Measurements from ENCODE around the gene ZNF486.
"Not testable (repeated sequence)": the region's sequence is repeated elsewhere in the genome, so short reads cannot be mapped to it uniquely, and the experiment has no call there.

Gene ZNF486

DNA sequence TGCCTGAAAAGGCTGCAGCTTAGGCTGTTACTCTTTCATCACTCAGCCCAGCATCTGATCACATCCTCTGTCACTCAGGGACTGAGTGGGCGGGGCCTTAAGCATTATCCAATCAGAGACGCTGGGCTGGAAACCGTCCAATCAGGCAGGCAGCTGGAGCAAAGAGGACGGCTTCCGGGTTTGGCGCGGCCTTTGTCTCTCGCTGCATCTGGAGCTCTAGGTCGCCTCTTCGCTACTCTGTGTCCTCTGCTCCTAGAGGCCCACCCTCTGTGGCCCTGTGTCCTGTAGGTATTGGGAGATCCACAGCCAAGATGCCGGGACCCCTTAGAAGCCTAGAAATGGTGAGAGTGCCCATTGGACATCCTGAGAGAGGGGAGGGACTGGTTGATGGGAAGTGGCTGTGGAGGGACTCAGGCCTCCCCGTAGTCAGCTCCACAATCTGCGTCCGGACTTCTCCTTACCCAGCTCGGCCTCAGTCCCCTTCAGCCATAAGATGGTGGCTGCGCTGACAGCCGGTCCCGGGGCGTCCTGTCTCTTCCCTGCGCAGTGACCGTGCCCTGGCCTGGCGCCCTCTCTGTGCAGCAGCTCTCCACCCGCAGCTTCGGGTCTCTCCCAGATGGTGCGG lies at the start of gene ZNF486:
Gene ZNF486, plus strand, starts transcription at position 195 of the 625 bp plus-strand sequence. Its CDS starts 117 bp downstream, at position 312.
- in situ Hi-C loops (cut with MboI; ENCODE audit: low sequenced_read_pairs): no loop called here

DNA sequence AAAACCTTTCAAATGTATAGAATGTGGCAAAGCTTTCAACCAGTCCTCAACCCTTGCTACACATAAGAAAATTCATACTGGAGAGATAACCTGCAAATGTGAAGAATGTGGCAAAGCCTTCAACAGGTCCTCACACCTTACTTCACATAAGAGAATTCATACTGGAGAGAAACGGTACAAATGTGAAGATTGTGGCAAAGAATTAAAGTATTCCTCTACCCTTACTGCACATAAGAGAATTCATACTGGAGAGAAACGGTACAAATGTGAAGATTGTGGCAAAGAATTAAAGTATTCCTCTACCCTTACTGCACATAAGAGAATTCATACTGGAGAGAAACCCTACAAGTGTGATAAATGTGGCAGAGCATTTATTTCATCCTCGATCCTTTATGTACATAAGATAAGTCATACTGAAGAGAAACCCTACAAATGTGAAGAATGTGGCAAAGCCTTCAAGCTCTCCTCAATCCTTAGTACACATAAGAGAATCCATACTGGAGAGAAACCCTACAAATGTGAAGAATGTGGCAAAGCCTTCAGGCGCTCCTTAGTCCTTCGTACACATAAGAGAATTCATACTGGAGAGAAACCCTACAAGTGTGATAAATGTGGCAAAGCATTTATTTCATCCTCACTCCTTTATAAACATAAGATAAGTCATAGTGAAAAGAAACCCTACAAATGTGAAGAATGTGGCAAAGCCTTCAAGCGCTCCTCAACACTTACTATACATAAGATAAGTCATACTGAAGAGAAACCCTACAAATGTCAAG lies 48.8 kb upstream of the ZNF486 start:
- in situ Hi-C loops (cut with MboI; ENCODE audit: low sequenced_read_pairs): not testable (repeated sequence)

DNA sequence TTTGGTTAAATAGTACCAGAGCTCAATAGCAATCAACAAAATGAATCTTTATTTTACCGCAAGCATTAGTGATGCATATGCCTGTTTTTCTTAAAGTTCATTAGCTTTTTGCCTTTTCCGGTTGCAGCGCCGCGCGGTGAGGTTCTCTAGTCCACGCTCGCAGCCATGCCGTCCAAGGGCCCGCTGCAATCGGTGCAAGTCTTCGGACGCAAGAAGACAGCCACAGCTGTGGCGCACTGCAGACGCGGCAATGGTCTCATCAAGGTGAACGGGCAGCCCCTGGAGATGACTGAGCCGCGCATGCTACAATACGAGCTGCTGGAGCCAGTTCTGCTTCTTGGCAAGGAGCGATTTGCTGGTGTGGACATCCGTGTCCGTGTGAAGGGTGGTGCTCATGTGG lies 42.1 kb upstream of the ZNF486 start:
- in situ Hi-C loops (cut with MboI; ENCODE audit: low sequenced_read_pairs): no loop called here

DNA sequence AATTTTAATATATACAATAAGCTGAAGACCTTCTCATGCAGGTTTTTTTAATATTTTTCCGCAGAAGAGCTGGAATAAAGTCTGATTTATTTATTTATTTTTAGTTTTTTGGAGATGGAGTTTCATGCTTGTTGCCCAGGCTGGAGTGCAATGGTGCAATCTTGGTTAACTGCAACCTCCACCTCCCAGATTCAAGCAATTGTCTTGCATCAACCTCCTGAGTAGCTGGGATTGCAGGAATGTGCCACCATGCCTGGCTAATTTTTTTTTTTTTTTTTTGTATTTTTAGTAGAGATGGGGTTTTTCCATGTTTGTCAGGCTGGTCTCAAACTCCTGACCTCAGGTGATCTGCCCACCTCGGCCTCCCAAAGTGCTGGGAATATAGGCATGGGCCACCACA lies 34.1 kb upstream of the ZNF486 start:
- in situ Hi-C loops (cut with MboI; ENCODE audit: low sequenced_read_pairs): not testable (repeated sequence)

DNA sequence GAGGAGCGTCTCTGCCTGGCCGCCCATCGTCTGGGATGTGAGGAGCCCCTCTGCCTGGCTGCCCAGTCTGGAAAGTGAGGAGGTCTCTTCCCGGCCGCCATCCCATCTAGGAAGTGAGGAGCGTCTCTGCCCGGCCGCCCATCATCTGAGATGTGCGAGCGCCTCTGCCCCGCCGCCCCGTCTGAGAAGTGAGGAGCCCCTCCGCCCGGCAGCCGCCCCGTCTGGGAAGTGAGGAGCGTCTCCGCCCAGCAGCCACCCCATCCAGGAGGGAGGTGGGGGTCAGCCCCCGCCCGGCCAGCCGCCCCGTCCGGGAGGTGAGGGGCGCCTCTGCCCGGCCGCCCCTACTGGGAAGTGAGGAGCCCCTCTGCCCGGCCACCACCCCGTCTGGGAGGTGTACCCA lies 29.3 kb upstream of the ZNF486 start:
- in situ Hi-C loops (cut with MboI; ENCODE audit: low sequenced_read_pairs): not testable (repeated sequence)

DNA sequence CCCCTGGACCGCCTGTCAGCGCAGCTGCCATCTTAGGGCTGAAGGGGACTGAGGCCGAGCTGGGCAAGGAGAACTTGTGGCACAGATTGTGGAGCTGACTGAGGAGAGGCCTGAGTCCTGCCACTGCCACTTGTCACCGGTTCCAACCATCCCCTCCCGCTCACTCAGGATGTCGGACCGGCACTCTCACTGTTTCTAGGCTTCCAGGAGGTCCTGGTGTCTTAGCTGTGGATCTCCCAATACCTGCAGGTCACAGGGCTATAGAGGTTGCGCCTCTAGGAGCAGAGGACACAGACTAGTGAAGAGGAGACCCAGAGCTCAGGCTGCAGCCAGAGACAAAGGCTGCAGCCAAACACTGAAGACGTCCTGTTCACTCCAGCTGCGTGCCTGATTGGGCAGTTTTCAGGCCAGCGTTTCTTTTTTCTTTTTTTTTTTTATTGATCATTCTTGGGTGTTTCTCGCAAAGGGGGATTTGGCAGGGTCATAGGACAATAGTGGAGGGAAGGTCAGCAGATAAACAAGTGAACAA lies 15.3 kb upstream of the ZNF486 start:
- in situ Hi-C loops (cut with MboI; ENCODE audit: low sequenced_read_pairs): no loop called here

DNA sequence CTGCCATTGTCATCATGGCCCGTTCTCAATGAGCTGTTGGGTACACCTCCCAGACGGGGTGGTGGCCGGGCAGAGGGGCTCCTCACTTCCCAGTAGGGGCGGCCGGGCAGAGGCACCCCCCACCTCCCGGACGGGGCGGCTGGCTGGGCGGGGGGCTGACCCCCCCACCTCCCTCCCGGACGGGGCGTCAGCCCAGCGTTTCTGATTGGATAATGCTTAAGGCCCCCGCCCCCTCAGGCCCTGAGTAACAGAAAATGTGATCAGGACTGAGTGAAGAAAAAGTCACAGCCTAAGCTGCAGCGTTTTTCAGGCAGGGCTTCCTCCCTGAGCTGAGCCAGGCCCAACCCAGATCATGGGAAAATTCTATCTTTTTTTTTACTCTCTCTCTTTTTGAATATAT lies 14.5 kb upstream of the ZNF486 start:
- in situ Hi-C loops (cut with MboI; ENCODE audit: low sequenced_read_pairs): not testable (repeated sequence)

DNA sequence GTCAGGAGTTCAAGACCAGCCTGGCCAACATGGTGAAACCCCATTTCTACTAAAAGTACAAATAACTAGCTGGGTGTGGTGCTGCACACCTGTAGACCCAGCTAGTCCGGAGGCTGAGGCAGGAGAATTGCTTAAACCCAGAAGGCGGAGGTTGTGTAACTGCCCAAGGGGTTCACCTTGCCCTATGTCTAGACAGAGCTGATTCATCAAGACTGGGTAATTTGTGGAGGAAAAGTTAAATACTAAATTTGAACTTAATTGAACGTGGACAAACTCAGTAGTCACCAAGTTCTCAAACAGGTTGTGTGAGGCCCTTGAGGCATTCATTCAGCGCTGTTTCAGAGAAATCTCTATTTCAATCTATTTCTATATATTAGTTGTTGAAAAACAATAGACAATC lies 13.7 kb upstream of the ZNF486 start:
- in situ Hi-C loops (cut with MboI; ENCODE audit: low sequenced_read_pairs): no loop called here

DNA sequence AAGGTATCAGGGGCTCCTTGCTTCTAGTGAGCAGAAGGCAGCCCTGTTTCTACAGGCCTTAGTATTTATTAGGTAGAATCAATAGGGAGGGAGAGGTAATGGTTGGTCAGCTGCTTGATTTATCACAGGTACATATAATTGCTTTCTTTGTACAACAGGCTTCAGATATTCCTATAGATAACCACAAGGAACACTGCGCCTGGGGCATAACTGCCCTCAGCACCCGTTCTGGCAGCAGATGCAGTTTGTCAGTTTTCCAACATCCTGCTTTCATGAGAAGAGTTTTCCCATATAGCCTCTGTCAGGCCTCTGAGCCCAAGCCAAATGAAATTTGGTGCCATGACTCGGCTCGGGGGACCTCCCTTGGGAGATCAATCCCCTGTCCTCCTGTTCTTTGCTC lies 12.4 kb upstream of the ZNF486 start:
- in situ Hi-C loops (cut with MboI; ENCODE audit: low sequenced_read_pairs): no loop called here

DNA sequence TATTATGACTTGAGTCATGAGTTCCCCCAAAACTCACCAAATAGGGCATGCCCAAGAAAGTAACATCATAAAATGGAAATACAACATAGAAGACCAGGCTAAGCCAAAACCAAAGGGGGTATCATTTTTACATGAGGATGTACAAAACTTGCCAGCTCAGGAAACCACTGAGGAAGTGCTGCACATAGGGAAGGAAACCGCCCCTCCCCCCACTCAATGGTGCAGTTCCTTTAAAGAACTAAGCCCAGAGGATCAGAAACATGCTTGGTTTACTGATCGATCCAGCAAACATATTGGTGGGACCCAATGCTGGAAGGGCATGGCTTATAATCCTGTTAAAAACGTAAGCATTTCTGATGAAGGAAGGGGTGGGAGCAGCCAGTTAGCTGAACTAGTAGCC lies 4.2 kb upstream of the ZNF486 start:
- in situ Hi-C loops (cut with MboI; ENCODE audit: low sequenced_read_pairs): no loop called here

DNA sequence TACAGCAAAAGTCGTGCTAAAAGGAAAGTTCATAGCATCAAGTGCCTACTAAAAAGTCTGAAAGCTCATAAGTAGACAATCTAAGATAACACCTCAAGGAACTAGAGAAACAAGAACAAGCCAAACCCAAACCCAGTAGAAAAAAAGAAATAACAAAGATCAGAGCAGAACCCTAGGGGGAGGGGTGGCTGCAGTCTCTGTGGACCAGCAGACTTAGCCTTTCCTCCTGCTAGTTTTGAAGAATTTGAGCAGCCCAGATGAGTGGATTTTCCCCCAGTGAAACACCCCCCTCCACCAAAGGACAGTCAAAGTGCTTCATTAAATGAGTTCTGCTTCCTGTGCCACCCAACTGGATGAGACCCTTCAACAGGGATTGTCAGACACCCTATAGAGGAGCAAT lies 2.6 kb upstream of the ZNF486 start:
- in situ Hi-C loops (cut with MboI; ENCODE audit: low sequenced_read_pairs): no loop called here

DNA sequence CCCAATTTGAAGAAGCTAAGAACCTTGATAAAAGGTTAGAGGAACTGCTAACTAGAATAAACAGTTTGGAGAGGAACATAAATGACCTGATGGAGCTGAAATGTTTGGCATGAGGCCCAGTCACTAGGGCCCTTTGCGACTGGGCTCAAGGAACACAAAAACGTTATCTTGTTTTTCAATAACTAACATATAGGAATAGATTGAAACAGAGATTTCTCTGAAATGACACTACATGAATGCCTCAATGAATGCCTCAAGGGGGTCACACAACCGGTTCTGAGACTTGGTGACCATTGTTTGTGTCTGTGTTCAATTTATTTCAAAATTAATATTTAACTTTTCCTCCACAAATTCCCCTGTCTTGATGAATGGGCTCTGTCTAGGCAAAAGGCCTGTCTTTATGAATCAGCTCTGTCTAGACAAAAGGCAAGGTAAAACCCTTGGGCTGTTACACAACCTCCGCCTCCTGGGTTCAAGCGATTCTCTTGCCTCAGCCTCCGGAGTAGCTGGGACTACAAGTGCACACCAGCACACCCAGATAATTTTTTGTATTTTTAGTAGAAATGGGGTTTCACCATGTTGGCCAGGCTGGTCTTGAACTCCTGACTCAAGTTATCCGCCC lies 932 bp upstream of the ZNF486 start:
- in situ Hi-C loops (cut with MboI; ENCODE audit: low sequenced_read_pairs): no loop called here

DNA sequence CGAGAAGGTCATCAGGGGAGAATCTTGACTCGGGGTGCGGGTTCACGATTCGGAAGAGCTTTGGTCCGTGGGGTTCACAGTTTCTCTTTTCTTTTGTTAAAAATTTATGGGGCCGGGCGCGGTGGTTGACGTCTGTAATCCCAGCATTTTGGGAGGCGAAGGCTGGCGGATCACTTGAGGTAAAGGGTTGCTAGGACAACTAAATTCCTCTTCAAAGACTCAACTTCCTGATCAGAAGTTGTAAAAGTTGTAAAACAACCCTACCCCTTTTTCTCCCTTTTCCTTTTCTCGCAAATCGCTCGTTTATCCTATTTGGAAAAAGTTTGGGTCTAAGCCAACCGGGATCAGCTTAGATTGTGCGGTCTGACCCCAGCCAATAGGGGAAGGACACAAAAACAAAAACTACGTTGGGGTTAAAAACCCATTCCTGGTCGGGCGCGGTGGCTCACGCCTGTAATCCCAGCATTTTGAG lies 673 bp downstream of the ZNF486 start:
- in situ Hi-C loops (cut with MboI; ENCODE audit: low sequenced_read_pairs): no loop called here

DNA sequence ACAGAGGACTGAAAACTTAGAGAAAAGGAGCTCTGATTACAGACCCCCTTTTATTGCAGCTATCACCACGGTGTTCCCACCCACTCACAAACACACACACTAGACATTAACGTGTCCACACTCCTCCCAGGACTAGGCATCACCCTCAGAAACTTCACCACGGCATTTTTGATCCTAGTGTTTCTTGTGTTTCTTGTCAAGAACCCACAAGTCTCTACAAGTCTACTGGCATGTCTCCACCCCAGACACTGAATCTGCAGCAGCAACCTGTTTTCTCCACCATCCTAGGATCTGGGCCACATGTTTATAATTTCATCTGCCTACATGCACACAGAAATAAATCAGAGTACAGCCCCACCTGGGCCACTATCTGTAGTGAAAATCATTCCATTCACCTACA lies 4.3 kb downstream of the ZNF486 start:
- in situ Hi-C loops (cut with MboI; ENCODE audit: low sequenced_read_pairs): no loop called here

DNA sequence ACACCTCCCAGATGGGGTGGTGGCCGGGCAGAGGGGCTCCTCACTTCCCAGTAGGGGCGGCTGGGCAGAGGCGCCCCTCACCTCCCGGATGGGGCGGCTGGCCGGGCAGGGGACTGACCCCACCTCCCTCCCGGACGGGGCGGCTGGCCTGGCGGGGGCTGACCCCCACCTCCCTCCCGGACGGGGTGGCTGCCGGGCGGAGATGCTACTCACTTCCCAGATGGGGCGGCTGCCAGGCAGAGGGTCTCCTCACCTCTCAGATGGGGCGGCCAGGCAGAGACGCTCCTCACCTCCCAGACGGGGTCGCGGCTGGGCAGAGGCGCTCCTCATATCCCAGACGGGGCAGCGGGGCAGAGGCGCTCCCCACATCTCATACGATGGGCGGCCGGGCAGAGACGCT lies 8.8 kb downstream of the ZNF486 start:
- in situ Hi-C loops (cut with MboI; ENCODE audit: low sequenced_read_pairs): not testable (repeated sequence)

DNA sequence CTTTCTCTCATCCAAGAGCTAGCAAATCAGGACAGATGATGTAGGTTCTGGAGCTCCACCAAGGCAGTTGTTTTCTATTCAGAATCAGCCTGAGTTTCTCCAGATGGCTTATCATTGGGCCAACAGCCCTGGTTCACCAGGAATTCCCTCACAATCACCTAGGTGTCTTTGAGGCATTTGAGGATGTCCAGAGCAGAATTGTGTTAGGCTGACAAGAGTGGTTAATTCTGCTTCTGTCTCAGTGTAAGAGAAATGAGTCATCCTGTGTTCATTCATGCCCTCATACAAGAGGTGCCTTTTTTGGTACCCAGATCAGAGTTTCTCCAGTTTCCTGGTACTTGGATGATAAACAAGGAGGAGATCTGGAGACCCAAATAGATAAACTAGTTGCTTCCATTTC lies 12.9 kb downstream of the ZNF486 start:
- in situ Hi-C loops (cut with MboI; ENCODE audit: low sequenced_read_pairs): not testable (repeated sequence)

DNA sequence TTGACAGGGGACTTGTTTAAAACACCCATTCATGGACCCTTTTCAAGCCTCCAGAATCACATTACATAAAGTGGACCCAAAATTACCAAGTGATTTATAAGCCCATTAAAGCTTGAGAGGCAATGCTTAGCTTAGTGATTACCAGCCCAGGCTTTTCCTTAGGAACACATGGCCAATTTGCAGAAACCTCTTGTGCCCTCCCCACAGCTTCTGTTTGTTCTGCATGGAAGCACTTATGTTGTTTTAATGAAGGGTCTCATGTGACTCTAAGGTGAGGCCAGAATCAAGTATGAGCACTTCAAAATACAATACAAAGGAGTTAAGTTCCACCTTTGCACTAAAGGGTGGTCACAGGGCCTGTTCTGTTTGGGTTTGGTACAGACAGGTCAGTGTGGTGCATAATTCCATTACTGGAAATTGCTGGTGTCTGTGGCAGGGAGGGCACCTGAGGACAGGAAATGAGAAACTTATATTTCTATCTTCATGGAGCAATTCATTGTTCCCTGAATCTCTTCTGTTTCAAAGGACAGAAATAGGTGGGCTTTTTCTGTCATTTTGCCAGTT lies 15.3 kb downstream of the ZNF486 start:
- in situ Hi-C loops (cut with MboI; ENCODE audit: low sequenced_read_pairs): no loop called here

DNA sequence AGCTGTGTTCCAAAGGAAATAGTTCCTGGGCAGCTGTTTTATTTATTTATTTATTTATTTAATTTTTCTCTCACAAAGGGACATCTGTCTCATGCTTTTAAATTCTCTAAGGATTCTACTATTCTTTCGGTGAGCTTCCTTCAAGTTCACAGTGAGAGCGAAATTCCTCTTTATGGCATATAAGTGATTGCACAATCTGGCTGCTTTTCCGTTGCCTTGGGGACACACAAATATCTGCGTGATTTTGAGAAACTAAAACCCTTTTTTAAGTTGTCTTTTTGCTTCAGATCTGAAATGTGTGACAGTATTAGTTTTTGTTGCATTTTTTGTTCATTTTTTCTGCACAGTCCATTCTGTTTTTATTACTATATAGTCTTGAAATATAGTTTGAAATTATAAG lies 19.2 kb downstream of the ZNF486 start:
- in situ Hi-C loops (cut with MboI; ENCODE audit: low sequenced_read_pairs): no loop called here

DNA sequence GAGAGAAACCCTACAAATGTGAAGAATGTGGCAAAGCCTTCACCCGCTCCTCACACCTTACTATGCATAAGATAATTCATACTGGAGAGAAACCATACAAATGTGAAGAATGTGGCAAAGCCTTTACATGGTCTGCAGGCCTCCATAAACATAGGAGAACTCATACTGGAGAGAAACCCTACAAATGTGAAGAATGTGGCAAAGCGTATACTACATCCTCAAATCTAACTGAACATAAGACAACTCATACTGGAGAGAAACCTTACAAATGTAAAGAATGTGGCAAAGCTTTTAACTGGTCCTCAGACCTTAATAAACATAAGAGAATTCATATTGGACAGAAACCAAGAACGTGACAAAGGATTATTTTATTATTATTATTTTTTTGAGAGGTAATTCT lies 30.7 kb downstream of the ZNF486 start:
- in situ Hi-C loops (cut with MboI; ENCODE audit: low sequenced_read_pairs): no loop called here

DNA sequence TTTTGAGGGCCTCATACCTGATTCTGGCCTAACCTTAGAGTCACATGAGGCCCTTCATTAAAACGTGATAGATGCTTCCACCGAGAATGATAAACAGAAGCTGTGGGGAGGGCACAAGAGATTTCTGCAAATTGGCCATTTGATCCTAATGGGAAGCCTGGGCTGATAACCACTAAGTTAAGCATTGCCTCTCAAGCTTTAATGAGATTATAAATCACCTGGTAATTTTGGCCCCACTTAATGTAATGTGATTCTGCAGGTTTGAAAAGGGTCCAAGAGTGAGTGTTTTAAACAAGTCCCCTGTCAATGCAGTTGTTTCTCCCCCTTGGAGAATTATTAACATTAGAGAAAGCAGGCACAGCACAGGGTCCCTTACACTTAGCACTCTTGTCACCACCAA lies 42.0 kb downstream of the ZNF486 start:
- in situ Hi-C loops (cut with MboI; ENCODE audit: low sequenced_read_pairs): no loop called here

DNA sequence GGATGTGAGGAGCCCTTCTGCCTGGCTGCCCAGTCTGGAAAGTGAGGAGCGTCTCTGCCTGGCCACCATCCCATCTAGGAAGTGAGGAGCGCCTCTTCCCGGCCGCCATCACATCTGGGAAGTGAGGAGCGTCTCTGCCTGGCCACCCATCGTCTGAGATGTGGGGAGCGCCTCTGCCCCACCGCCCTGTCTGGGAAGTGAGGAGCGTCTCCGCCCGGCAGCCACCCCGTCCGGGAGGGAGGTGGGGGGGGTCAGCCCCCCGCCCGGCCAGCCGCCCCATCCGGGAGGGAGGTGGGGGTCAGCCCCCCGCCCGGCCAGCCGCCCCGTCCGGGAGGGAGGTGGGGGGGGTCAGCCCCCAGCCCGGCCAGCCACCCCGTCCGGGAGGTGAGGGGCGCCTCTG lies 47.4 kb downstream of the ZNF486 start:
- in situ Hi-C loops (cut with MboI; ENCODE audit: low sequenced_read_pairs): not testable (repeated sequence)

DNA sequence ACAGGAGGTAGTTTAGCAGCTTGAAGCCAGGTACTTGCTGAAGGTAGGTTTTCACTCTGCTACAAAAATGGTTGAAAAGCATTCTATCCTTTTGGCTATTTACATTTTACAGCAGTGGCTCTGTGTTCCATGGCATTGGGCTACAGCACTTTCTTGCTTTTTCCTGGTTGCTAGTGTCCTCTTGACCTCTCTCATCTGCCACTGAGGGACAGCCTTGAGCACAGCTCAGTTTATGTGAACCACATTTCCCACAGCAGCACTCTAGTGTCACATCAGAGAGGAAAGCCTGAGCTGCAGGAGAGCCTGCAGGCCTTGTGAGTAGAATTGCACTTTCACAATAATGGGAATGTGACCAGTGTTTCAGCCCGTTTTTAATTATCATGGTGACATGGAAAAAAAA lies 54.6 kb downstream of the ZNF486 start:
- in situ Hi-C loops (cut with MboI; ENCODE audit: low sequenced_read_pairs): not testable (repeated sequence)

Data from HL-60/S4 (cell line).